Panc1 (cell line): ENCODE results near the gene DZANK1. TPM values are rescaled to one million over a fixed set of nuclear protein-coding genes. Genes with fewer than 3 reads are reported as not detected.

Source experiments
- ATAC-seq: fragments of 200-7000 bp; cut with Tn5 transposase; 2 replicates; pipeline ENCODE4 v1.9.1; 2020; ENCODE audit warnings: mild to moderate bottlenecking, moderate library complexity
- BruUV-seq: library from RNA; stranded (reverse); fragments of 400-500 nt; replicated peaks from 2 replicates; lab custom pipeline; 2021; lab: Mats Ljungman, UMichigan
- CTCF ChIA-PET: fragments of 300-600 bp; sonication (Branson Sonifier 250); formaldehyde crosslinking; loops from one replicate; lab custom pipeline; 2022; ENCODE audit warnings: antibody characterized with exemption; lab: Charles Lee
- POLR2A ChIA-PET: fragments of 300-600 bp; sonication (Branson Sonifier 250); formaldehyde crosslinking; loops from one replicate; lab custom pipeline; 2022; ENCODE audit warnings: antibody characterized with exemption; lab: Charles Lee
- DNase-seq: peaks from one replicate; pipeline ENCODE4 v3.0.0-alpha.2; 2010; ENCODE audit warnings: low read depth, low spot score
- H3K27ac ChIP-seq: 2 replicates; pipeline ENCODE4 v1.5.1; 2011; ENCODE audit warnings: mild to moderate bottlenecking, low read length, inconsistent platforms
- H3K27me3 ChIP-seq: fragments of 200-500 bp; sonication (Bioruptor generic); 2 replicates; pipeline ENCODE4 v1.6.0; 2014; ENCODE audit warnings: low read length, inconsistent platforms; ENCODE audit not compliant: control insufficient read depth, insufficient read depth
- H3K36me3 ChIP-seq: fragments of 200-500 bp; sonication (Bioruptor generic); 2 replicates; pipeline ENCODE4 v1.5.1; 2014; ENCODE audit warnings: inconsistent platforms, mild to moderate bottlenecking, low read length, moderate library complexity; ENCODE audit not compliant: control insufficient read depth, insufficient read depth
- H3K4me1 ChIP-seq: 2 replicates; pipeline ENCODE4 v1.5.1; 2011; ENCODE audit warnings: inconsistent platforms, mild to moderate bottlenecking, low read length, moderate library complexity; ENCODE audit not compliant: control insufficient read depth, insufficient read depth
- H3K4me3 ChIP-seq, 2 experiments: 2 replicates each; pipeline ENCODE4 v1.5.1; 2011 to 2012; ENCODE audit warnings: low read depth in 2 of 2, low read length in 2 of 2, mild to moderate bottlenecking in 2 of 2, inconsistent platforms in 1 of 2, moderate library complexity in 1 of 2
- H3K9me3 ChIP-seq: fragments of 200-500 bp; sonication (Bioruptor generic); 2 replicates; pipeline ENCODE4 v1.5.1; 2014; ENCODE audit warnings: low read depth, mild to moderate bottlenecking, inconsistent platforms, low read length, moderate library complexity; ENCODE audit not compliant: control insufficient read depth, insufficient read depth
- CTCF ChIP-seq: fragments of 450-650 bp; IDR thresholded peaks from 2 replicates; pipeline ENCODE4 v1.5.1; 2017; ENCODE audit warnings: mild to moderate bottlenecking
- POLR2AphosphoS5 ChIP-seq: IDR thresholded peaks from 2 replicates; pipeline ENCODE4 v1.6.1; 2012; ENCODE audit warnings: mild to moderate bottlenecking, low read depth, low read length, moderate library complexity
- REST ChIP-seq, 2 experiments: IDR thresholded peaks; 2 replicates each; pipeline ENCODE4 v1.6.1; 2011 to 2012; ENCODE audit warnings: low read depth in 2 of 2, control low read depth in 1 of 2, low read length in 1 of 2, mild to moderate bottlenecking in 1 of 2, moderate library complexity in 1 of 2; ENCODE audit not compliant: insufficient read depth in 1 of 2
- SIN3A ChIP-seq: IDR thresholded peaks from 2 replicates; pipeline ENCODE4 v1.6.1; 2012; ENCODE audit warnings: low read depth, mild to moderate bottlenecking, low read length, moderate library complexity, borderline replicate concordance; ENCODE audit not compliant: insufficient read depth
- TCF7L2 ChIP-seq: IDR thresholded peaks from 2 replicates; pipeline ENCODE4 v1.6.1; 2011; ENCODE audit warnings: mild to moderate bottlenecking, low read depth, low read length, inconsistent platforms
- in situ Hi-C: cut with HindIII; loops from 2 replicates; pipeline ENCODE4 v1.10.0; 2016; ENCODE audit warnings: low sequenced_read_pairs, low pct_unique_long_range_greater_than_20kb
- intact Hi-C: fragments of 100-400 bp; cut with micrococcal nuclease; formaldehyde crosslinking; loops from one replicate; pipeline ENCODE4 v1.10.0; 2022; ENCODE audit not compliant: unreplicated experiment
- total RNA-seq: library from RNA; stranded (reverse); gene quantifications from one replicate; pipeline ENCODE4 v1.2.1, GENCODE V29; 2021; ENCODE audit not compliant: unreplicated experiment

DZANK1 gene
- total RNA-seq, 1 experiment from 2014 or later = 3.0 TPM

GRCh38 chr20:18404172-18404571 lies 62.7 kb downstream of the DZANK1 start:
- no peak for DNase-seq
- no peaks in the 10 kb centered on the region for H3K27me3 ChIP-seq
- H3K4me3 ChIP-seq = no peak overlapping the region
- intact Hi-C loops (no loop called here), in situ Hi-C loops (no loop called here)
- no peaks in the 10 kb centered on the region for H3K36me3 ChIP-seq
- BruUV-seq = no TSS peak
- no peak for ATAC-seq
- no peaks in the 10 kb centered on the region for H3K4me1 ChIP-seq
- no peak overlapping the region for H3K27ac ChIP-seq
- CTCF ChIA-PET = no interaction called here
- TF ChIP-seq POLR2AphosphoS5 (no peak), SIN3A (no peak)
- POLR2A ChIA-PET = no interaction called here
- no peaks in the 10 kb centered on the region for H3K9me3 ChIP-seq

DNA sequence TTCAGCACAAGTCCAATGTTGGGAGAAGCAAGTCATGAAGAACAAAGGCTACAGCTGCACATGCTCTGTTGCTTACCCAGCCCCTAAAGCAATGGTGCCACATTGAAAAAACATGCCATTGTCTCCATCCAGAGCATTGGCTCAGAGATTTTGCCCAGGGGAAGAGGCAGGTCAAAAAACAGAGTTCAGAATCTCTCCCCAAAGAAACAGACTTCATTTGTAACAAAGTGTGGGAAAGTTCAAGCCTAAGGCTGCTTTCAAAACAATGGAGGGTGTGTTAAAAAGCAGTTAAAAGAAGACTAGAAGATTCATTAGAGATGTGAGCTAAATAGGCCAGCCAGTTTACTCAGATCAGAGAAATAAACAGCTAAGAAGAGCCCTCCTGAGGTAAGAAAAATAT lies 63.6 kb downstream of the DZANK1 start:
- H3K9me3 ChIP-seq = no peaks in the 10 kb centered on the region
- ChIA-PET POLR2A (no interaction called here), CTCF (no interaction called here)
- TF ChIP-seq TCF7L2 = no peak
- TF ChIP-seq CTCF = no peak
- no peak for TF ChIP-seq REST (IDR thresholded peaks at IDR 0.05; ENCODE audit: insufficient read depth in 1 of 2, low read depth in 2 of 2, low read length in 1 of 2)
- no peak for TF ChIP-seq POLR2AphosphoS5
- no peak for TF ChIP-seq SIN3A
- H3K36me3 ChIP-seq = no peaks in the 10 kb centered on the region
- intact Hi-C loops (no loop called here), in situ Hi-C loops (no loop called here)
- no peak overlapping the region for H3K27ac ChIP-seq
- BruUV-seq = no TSS peak
- ATAC-seq = no peak
- DNase-seq = no peak
- H3K4me1 ChIP-seq = no peaks in the 10 kb centered on the region
- H3K4me3 ChIP-seq = no peak overlapping the region
- H3K27me3 ChIP-seq = no peaks in the 10 kb centered on the region

- CTCF ChIA-PET = no interaction called here
- H3K4me3 ChIP-seq = no peak overlapping the region
- H3K27ac ChIP-seq = no peak overlapping the region
- in situ Hi-C loops (no loop called here), intact Hi-C loops (no loop called here)
- TF ChIP-seq REST (IDR thresholded peaks at IDR 0.05; ENCODE audit: insufficient read depth in 1 of 2, low read depth in 2 of 2, low read length in 1 of 2) = no peak
- TF ChIP-seq SIN3A = no peak
- no peak for TF ChIP-seq CTCF
- TF ChIP-seq POLR2AphosphoS5 = no peak
- no peak for TF ChIP-seq TCF7L2
- DNase-seq = no peak
- POLR2A ChIA-PET = no interaction called here
- ATAC-seq = no peak
- H3K4me1 ChIP-seq = no peaks in the 10 kb centered on the region
- no TSS peak for BruUV-seq
- H3K9me3 ChIP-seq = no peaks in the 10 kb centered on the region
- H3K36me3 ChIP-seq = no peaks in the 10 kb centered on the region
- no peaks in the 10 kb centered on the region for H3K27me3 ChIP-seq
These were observed 65.5 kb downstream of the DZANK1 start for GRCh38 chr20:18401305-18401704.
